ENCODE measurements around the gene KCNJ16.

- TF ChIP-seq, protein P1, sequence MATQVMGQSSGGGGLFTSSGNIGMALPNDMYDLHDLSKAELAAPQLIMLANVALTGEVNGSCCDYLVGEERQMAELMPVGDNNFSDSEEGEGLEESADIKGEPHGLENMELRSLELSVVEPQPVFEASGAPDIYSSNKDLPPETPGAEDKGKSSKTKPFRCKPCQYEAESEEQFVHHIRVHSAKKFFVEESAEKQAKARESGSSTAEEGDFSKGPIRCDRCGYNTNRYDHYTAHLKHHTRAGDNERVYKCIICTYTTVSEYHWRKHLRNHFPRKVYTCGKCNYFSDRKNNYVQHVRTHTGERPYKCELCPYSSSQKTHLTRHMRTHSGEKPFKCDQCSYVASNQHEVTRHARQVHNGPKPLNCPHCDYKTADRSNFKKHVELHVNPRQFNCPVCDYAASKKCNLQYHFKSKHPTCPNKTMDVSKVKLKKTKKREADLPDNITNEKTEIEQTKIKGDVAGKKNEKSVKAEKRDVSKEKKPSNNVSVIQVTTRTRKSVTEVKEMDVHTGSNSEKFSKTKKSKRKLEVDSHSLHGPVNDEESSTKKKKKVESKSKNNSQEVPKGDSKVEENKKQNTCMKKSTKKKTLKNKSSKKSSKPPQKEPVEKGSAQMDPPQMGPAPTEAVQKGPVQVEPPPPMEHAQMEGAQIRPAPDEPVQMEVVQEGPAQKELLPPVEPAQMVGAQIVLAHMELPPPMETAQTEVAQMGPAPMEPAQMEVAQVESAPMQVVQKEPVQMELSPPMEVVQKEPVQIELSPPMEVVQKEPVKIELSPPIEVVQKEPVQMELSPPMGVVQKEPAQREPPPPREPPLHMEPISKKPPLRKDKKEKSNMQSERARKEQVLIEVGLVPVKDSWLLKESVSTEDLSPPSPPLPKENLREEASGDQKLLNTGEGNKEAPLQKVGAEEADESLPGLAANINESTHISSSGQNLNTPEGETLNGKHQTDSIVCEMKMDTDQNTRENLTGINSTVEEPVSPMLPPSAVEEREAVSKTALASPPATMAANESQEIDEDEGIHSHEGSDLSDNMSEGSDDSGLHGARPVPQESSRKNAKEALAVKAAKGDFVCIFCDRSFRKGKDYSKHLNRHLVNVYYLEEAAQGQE (IDR thresholded peaks at IDR 0.05): no peak
- no peak for TF ChIP-seq ELK1 (IDR thresholded peaks at IDR 0.05; ENCODE audit: low read depth, low read length)
- TF ChIP-seq CTCF (IDR thresholded peaks at IDR 0.05): no peak
- TF ChIP-seq SMC3 (IDR thresholded peaks at IDR 0.05): no peak
- TF ChIP-seq RARB (CRISPR knock-in tag; IDR thresholded peaks at IDR 0.05): no peak
- no peak for TF ChIP-seq NR3C1 (IDR thresholded peaks at IDR 0.05)
- TF ChIP-seq CBX2 (IDR thresholded peaks at IDR 0.05; ENCODE audit: borderline replicate concordance, low read depth): no peak
- no peak for TF ChIP-seq POLR2A (IDR thresholded peaks at IDR 0.05; ENCODE audit: low read length)
- no peak for TF ChIP-seq CHD4 (IDR thresholded peaks at IDR 0.05; ENCODE audit: borderline replicate concordance)
- TF ChIP-seq NPAS2 (CRISPR knock-in tag; IDR thresholded peaks at IDR 0.05; ENCODE audit: borderline replicate concordance): no peak
- no peak for TF ChIP-seq GATA3 (IDR thresholded peaks at IDR 0.05; ENCODE audit: borderline replicate concordance)
- TF ChIP-seq EP300 (IDR thresholded peaks at IDR 0.05): no peak
Observed at GRCh38 chr17:70181376-70181775, 106.4 kb downstream of the KCNJ16 start.

Data from A549 (cell line).